Psoas muscle (tissue), 8 donors: ENCODE results near the gene ASTN1. TPM values are rescaled to one million over a fixed set of nuclear protein-coding genes. Genes with fewer than 3 reads are reported as not detected.
A peak's percentile ranks its signal among the peaks of the same experiment; 100 is the strongest.

ENCODE experiments used
- ATAC-seq, 4 donors: fragments of 200-7000 bp; cut with Tn5 transposase; one replicate each; pipeline ENCODE4 v1.9.1; 2020; ENCODE audit warnings: moderate library complexity in 3 of 4, mild to moderate bottlenecking in 2 of 4
- DNase-seq, 2 donors: peaks; one replicate each; pipeline ENCODE4 v3.0.0-alpha.2; 2020
- H3K27ac ChIP-seq: fragments of 200-600 bp; one replicate; pipeline ENCODE4 v1.8.0; 2022
- H3K27me3 ChIP-seq, 3 donors: fragments of 200-600 bp in 1 of 3; one replicate each; pipeline versions ENCODE4 v1.6.1 to v1.8.0; 2013 to 2022; ENCODE audit warnings: low read length in 2 of 3, mild to moderate bottlenecking in 2 of 3, moderate library complexity in 1 of 3; ENCODE audit not compliant: insufficient read depth in 3 of 3
- H3K36me3 ChIP-seq, 2 donors: fragments of 200-600 bp in 1 of 2; one replicate each; pipeline versions ENCODE4 v1.6.1 to v1.8.0; 2013 to 2022; ENCODE audit warnings: low read depth in 1 of 2, mild to moderate bottlenecking in 1 of 2, moderate library complexity in 1 of 2; ENCODE audit not compliant: insufficient read depth in 1 of 2
- H3K4me1 ChIP-seq: fragments of 200-600 bp; one replicate; pipeline ENCODE4 v1.8.0; 2022
- H3K4me3 ChIP-seq: fragments of 200-600 bp; one replicate; pipeline ENCODE4 v1.8.0; 2022; ENCODE audit warnings: mild to moderate bottlenecking
- H3K9me3 ChIP-seq: fragments of 200-600 bp; one replicate; pipeline ENCODE4 v1.8.0; 2022
- CTCF ChIP-seq: fragments of 200-600 bp; IDR thresholded peaks from one replicate; pipeline ENCODE4 v1.8.0; 2022; ENCODE audit warnings: antibody characterized with exemption
- WGBS, 3 donors: extraction: QIAGEN DNeasy Blood & Tissue Kit; methylation state at CpG; one replicate each; pipeline versions ENCODE4 v1.1.6 to v1.1.7; 2013; 5-methylcytosine and 5-hydroxymethylcytosine counted together
- intact Hi-C, 2 donors: fragments of 100-400 bp; cut with DNase I; formaldehyde crosslinking; loops; one replicate each; pipeline versions ENCODE4 v1.11.0 to v1.14.2; 2022
- polyA plus RNA-seq, 3 donors: library from polyadenylated mRNA; stranded (reverse); fragments of 200-250 nt; gene quantifications; one replicate each; pipeline ENCODE4 v1.2.3, GENCODE V29; 2013
- total RNA-seq, 4 donors: library from RNA; stranded (reverse); fragmentation: NEBNext Ultra II Directional in 2 of 4; extraction: Animal tissue kit (Norgen Biotek cat#: 25700) in 2 of 4; gene quantifications; one replicate each; pipeline versions ENCODE4 v1.2.1 to v1.2.4, GENCODE V29; 2021 to 2023
- donor health status: healthy with polysubstance abuse.
- donor health status: DM: no; HTN: no; CAD: no; lungs with moderate emphysema.
- donor health status: Bipolar disorder and iron deficiency.
- donor health status: healthy.
- donor health status: DM: yes; HTN: yes; CAD: no.
- donor health status: DM: no; HTN: no; CAD: no.
- donor health status: DM: no; HTN: no; CAD: no.
- donor health status: DM: yes; HTN: yes; CAD: no.

ASTN1 gene
- total and polyA plus RNA-seq, 7 donors: 0.03 to 0.51 (median 0.11) TPM; not detected in 1

- no peak for DNase-seq
Observed at GRCh38 chr1:176884286-176884685, 280.2 kb downstream of the ASTN1 start.

GRCh38 chr1:176880955-176881595 lies 283.4 kb downstream of the ASTN1 start:
- Histone ChIP-seq H3K4me1 (no peaks in the 10 kb centered on the region), H3K27me3 (no peaks in the 10 kb centered on the region), H3K36me3 (no peaks in the 10 kb centered on the region), H3K4me3 (no peak overlapping the region), H3K27ac (no peak overlapping the region), H3K9me3 (no peaks in the 10 kb centered on the region)
- ATAC-seq: peak; percentile 82 to 91 (median 88)
- 12 to 16% (median 14%) methylated on average over 9 of the region's 9 CpGs for WGBS, 3 donors
- intact Hi-C loops: loop anchor here (1.0 to 10.0 kb wide), 4 partner anchors 322 to 506 kb away; no protein-coding TSS in a partner anchor
- DNase-seq: peak; percentile 65 to 82
- peak; percentile 89 for TF ChIP-seq CTCF

More at GRCh38 chr1:176884286-176884685, 280.2 kb downstream of the ASTN1 start:
- no peaks in the 10 kb centered on the region for H3K36me3 ChIP-seq
- no peak for TF ChIP-seq CTCF
- H3K4me1 ChIP-seq: no peaks in the 10 kb centered on the region
- no peaks in the 10 kb centered on the region for H3K9me3 ChIP-seq
- 69 to 80% (median 77%) methylated on average over 4 of the region's 4 CpGs for WGBS, 3 donors
- intact Hi-C loops: loop anchor here in 1 of 2 donors (10.0 kb wide), 1 partner anchor 509 kb away; no protein-coding TSS in a partner anchor
- no peak for ATAC-seq
- H3K27ac ChIP-seq: no peak overlapping the region
- H3K27me3 ChIP-seq: no peaks in the 10 kb centered on the region
- no peak overlapping the region for H3K4me3 ChIP-seq

- Histone ChIP-seq H3K9me3 (no peaks in the 10 kb centered on the region), H3K27ac (no peak overlapping the region), H3K4me3 (no peak overlapping the region), H3K4me1 (no peaks in the 10 kb centered on the region), H3K36me3 (no peaks in the 10 kb centered on the region), H3K27me3 (no peaks in the 10 kb centered on the region)
- ATAC-seq (no peak), DNase-seq (no peak)
- 88 to 97% (median 95%) methylated on average over 13 of the region's 13 CpGs for WGBS, 3 donors
- intact Hi-C loops: loop anchor here (1.0 to 10.0 kb wide), 4 partner anchors 321 to 505 kb away; no protein-coding TSS in a partner anchor
- TF ChIP-seq CTCF: no peak
Observed at GRCh38 chr1:176879784-176880620, 284.5 kb downstream of the ASTN1 start.

- Histone ChIP-seq H3K36me3 (no peaks in the 10 kb centered on the region), H3K27ac (no peak overlapping the region), H3K27me3 (no peaks in the 10 kb centered on the region), H3K4me3 (no peak overlapping the region), H3K4me1 (no peaks in the 10 kb centered on the region), H3K9me3 (no peaks in the 10 kb centered on the region)
- no peak for TF ChIP-seq CTCF
- ATAC-seq (no peak), DNase-seq (no peak)
- WGBS, 3 donors: 79 to 85% (median 81%) methylated on average over 12 of the region's 12 CpGs
- intact Hi-C loops: no loop called here
Observed at GRCh38 chr1:176878750-176879536, 285.6 kb downstream of the ASTN1 start.
